Measurements from ENCODE around the gene DCP2.

The DCP2 gene

GRCh38 chr5:112933651-112934365, 42.8 kb upstream of the DCP2 start:
- CTCF ChIA-PET: interaction anchor here (0.6 to 1.1 kb wide), 5 partner anchors 11 to 270 kb away, joined by 3 to 4 read pairs (median 3); partner anchors contain the start of gene REEP5
- H3K4me1 ChIP-seq (ENCODE audit: control insufficient read depth, insufficient read depth, low read length): no peaks in the 10 kb centered on the region; the same call in 1 of the 2 replicates
- no peak overlapping the region for H3K4me3 ChIP-seq (ENCODE audit: low read depth, low read length)
- TF ChIP-seq ZNF292 (tag by site-specific recombination; IDR thresholded peaks at IDR 0.05; ENCODE audit: borderline replicate concordance, low read depth) (no peak), OVOL3 (tag by site-specific recombination; IDR thresholded peaks at IDR 0.05) (no peak), ZNF792 (tag by site-specific recombination; IDR thresholded peaks at IDR 0.05) (no peak), ZNF521 (tag by site-specific recombination; IDR thresholded peaks at IDR 0.05) (no peak), ZNF280C (tag by site-specific recombination; IDR thresholded peaks at IDR 0.05) (no peak), ZNF768 (tag by site-specific recombination; IDR thresholded peaks at IDR 0.05) (no peak), ZNF23 (tag by site-specific recombination; IDR thresholded peaks at IDR 0.05; ENCODE audit: borderline replicate concordance) (no peak), ZNF580 (tag by site-specific recombination; IDR thresholded peaks at IDR 0.05) (no peak), MZF1 (tag by site-specific recombination; IDR thresholded peaks at IDR 0.05; ENCODE audit: borderline replicate concordance) (no peak), GFI1B (tag by site-specific recombination; IDR thresholded peaks at IDR 0.05) (no peak), ZNF211 (tag by site-specific recombination; IDR thresholded peaks at IDR 0.05; ENCODE audit: low read depth) (no peak), ZNF155 (tag by site-specific recombination; IDR thresholded peaks at IDR 0.05) (no peak), PRDM1 (tag by site-specific recombination; IDR thresholded peaks at IDR 0.05) (no peak), PRDM2 (tag by site-specific recombination; IDR thresholded peaks at IDR 0.05; ENCODE audit: borderline replicate concordance) (no peak), KLF8 (tag by site-specific recombination; IDR thresholded peaks at IDR 0.05) (no peak), INSM2 (tag by site-specific recombination; IDR thresholded peaks at IDR 0.05) (no peak)
- TF ChIP-seq, protein P1, sequence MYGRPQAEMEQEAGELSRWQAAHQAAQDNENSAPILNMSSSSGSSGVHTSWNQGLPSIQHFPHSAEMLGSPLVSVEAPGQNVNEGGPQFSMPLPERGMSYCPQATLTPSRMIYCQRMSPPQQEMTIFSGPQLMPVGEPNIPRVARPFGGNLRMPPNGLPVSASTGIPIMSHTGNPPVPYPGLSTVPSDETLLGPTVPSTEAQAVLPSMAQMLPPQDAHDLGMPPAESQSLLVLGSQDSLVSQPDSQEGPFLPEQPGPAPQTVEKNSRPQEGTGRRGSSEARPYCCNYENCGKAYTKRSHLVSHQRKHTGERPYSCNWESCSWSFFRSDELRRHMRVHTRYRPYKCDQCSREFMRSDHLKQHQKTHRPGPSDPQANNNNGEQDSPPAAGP (tag by site-specific recombination; IDR thresholded peaks at IDR 0.05): no peak
- TF ChIP-seq, protein P2, sequence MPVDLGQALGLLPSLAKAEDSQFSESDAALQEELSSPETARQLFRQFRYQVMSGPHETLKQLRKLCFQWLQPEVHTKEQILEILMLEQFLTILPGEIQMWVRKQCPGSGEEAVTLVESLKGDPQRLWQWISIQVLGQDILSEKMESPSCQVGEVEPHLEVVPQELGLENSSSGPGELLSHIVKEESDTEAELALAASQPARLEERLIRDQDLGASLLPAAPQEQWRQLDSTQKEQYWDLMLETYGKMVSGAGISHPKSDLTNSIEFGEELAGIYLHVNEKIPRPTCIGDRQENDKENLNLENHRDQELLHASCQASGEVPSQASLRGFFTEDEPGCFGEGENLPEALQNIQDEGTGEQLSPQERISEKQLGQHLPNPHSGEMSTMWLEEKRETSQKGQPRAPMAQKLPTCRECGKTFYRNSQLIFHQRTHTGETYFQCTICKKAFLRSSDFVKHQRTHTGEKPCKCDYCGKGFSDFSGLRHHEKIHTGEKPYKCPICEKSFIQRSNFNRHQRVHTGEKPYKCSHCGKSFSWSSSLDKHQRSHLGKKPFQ (tag by site-specific recombination; IDR thresholded peaks at IDR 0.05): no peak
- no peaks in the 10 kb centered on the region for H3K36me3 ChIP-seq (ENCODE audit: control insufficient read depth in 2 of 2, insufficient read depth in 1 of 2, low read length in 2 of 2)
- no peaks in the 10 kb centered on the region for H3K9me3 ChIP-seq (ENCODE audit: control insufficient read depth, insufficient read depth, low read depth, low read length)
- POLR2A ChIA-PET: no interaction called here
- H3K27ac ChIP-seq (ENCODE audit: extremely low read depth, low read depth, low read length): no peak overlapping the region

Measured in HEK293 (cell line).